ENCODE data around the gene PIGK.

- TF ChIP-seq EZH2phosphoT487 (IDR thresholded peaks at IDR 0.05; ENCODE audit: borderline replicate concordance, low read length), result no peak
- no peak for TF ChIP-seq CTCF (IDR thresholded peaks at IDR 0.05; ENCODE audit: low read depth, low read length, poor library complexity, severe bottlenecking)
These were observed 8.2 kb upstream of the PIGK start for GRCh38 chr1:77227381-77227780.
